Measurements from ENCODE around the gene FNBP1.

- TF ChIP-seq CTCF (IDR thresholded peaks at IDR 0.05; ENCODE audit: low read depth, low read length) (no peak), MAX (IDR thresholded peaks at IDR 0.05; ENCODE audit: low read depth, low read length) (no peak)
These were observed 162.9 kb downstream of the FNBP1 start for GRCh38 chr9:129879991-129880653.
